Measurements from ENCODE around the gene ZNF511. TPM values are rescaled to one million over a fixed set of nuclear protein-coding genes. Genes with fewer than 3 reads are reported as not detected.

ZNF511 gene
- total RNA-seq, 1 experiment from 2014 or later: 74.5 TPM

GRCh38 chr10:133356549-133357284 lies 48.0 kb downstream of the ZNF511 start:
- in situ Hi-C loops (cut with HindIII; ENCODE audit: low pct_unique_long_range_greater_than_20kb, low sequenced_read_pairs): no loop called here
- DNase-seq (ENCODE audit: low read depth): no peak

DNA sequence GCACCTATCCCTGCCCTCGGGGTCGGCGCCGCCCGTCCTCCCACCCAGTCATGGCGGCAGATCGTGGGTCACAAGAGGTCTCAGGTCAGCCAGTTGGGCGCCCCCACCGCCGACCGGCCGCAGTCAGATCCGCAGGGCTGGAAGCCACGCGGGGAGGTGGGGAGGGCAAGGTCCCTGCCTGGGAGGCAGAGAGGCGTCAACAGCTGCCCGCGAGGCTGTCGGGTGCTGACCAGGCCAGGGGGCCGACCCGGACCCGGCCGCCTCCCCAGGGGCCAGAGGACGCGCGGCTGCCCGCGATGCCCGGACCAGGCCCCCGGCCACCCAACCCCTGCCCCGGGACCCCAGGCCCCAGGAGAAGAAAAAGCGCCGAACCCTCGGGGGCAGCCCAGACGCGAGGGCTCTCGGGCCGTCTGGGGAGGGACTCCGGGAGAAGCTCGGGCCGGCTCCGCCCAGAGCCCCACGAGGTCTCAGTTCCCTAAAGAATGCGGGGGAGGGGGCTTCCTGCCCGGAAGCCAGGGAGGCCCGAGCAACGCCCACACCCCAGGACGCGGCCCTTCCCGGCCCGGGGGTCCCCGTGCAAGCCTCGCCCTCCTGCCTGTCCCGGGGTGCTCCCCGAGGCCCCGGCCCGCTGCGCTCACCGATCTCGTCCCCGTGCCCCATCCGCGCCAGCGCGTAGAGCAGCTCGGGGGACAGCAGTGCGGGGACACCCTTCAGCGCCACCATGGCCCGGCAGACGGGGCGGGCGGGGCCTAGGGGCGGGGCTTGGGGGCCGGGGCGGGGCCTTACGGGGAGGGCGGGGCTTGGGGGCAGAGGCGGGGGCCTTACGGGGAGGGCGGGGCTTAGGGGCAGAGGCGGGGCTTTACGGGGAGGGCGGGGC lies 48.8 kb downstream of the ZNF511 start, which contains the start of gene FUOM:
TSS of gene FUOM (minus strand) at position 735 of the 877 bp plus-strand sequence. CDS start at position 723, 12 bp downstream.
- DNase-seq (ENCODE audit: low read depth): peak; percentile 54
- in situ Hi-C loops (cut with HindIII; ENCODE audit: low pct_unique_long_range_greater_than_20kb, low sequenced_read_pairs): no loop called here

GRCh38 chr10:133358162-133358924 lies 49.6 kb downstream of the ZNF511 start:
- in situ Hi-C loops (cut with HindIII; ENCODE audit: low pct_unique_long_range_greater_than_20kb, low sequenced_read_pairs): no loop called here
- DNase-seq (ENCODE audit: low read depth): no peak

DNA sequence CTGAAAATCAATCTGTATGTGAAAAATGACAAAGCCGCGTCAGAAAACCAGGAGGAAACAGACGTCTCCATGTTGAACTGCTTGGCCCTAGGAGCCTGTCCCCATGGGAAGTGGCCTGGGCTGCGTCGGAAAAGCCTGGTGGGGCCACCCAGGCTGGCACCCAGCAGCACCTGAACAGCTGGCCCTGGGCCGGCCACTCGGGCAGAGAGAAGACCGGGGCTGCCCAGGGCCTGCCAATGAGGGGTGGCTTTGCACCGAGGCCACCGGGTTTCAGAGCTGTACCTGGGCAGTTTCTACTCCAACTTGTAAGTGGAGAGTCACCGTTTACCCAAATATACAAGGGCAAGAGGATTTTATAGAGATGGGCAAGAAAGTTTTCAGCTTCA lies 50.2 kb downstream of the ZNF511 start:
- in situ Hi-C loops (cut with HindIII; ENCODE audit: low pct_unique_long_range_greater_than_20kb, low sequenced_read_pairs): no loop called here
- DNase-seq (ENCODE audit: low read depth): no peak

- DNase-seq (ENCODE audit: low read depth): no peak
- in situ Hi-C loops (cut with HindIII; ENCODE audit: low pct_unique_long_range_greater_than_20kb, low sequenced_read_pairs): no loop called here
These were observed 50.8 kb downstream of the ZNF511 start for GRCh38 chr10:133359554-133359971.

GRCh38 chr10:133359972-133360610 lies 51.4 kb downstream of the ZNF511 start:
- in situ Hi-C loops (cut with HindIII; ENCODE audit: low pct_unique_long_range_greater_than_20kb, low sequenced_read_pairs): no loop called here
- DNase-seq (ENCODE audit: low read depth): no peak

DNA sequence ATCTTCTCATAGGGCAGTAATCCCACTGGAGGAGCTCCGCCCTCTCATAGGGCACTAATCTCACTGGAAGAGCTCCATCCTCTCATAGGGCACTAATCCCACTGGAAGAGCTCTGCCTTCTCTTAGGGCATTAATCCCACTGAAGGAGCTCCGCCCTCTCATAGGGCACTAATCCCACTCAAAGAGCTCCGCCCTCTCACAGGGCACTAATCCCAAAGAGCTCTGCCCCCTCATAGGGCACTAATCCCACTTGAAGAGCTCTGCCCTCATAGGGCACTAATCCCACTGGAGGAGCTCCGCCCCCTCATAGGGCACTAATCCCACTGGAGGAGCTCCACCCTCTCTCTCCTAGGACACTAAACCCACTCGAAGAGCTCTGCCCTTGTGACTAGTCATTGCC lies 52.5 kb downstream of the ZNF511 start:
- DNase-seq (ENCODE audit: low read depth): no peak
- in situ Hi-C loops (cut with HindIII; ENCODE audit: low pct_unique_long_range_greater_than_20kb, low sequenced_read_pairs): no loop called here

DNA sequence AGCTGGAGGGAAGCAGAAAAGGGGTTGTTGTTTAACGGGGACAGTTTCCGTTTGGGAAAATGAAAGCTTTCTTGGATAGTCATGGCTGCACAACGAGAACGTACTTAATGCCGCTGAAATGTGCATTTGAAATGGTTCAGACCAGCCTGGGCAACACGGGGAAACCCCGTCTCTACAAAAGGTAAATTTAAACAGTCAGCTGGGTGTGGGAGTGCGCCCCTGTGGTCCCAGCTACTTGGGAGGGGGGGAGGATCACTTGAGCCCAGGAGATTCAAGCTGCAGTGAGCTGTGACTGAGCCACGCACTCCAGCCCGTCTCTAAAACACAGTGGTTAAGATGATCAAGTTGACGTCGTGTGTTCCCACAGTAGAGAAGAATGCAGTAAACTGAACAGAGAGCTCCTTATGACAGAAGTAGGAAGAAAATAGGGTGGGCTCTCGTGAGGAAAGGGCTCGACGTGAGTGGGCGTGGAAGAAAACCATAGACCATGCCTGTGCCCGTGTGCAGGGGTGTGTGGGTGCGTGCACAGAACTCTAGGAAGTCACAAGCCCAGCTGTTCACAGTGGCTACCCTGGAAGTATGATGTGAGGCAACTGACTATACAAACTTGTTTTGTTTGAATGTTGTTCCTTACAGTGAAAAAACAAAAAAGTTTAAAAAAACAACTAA lies 53.2 kb downstream of the ZNF511 start:
- in situ Hi-C loops (cut with HindIII; ENCODE audit: low pct_unique_long_range_greater_than_20kb, low sequenced_read_pairs): no loop called here
- no peak for DNase-seq (ENCODE audit: low read depth)

Other genes starting within 250 kb of the ZNF511 start
- gene ADGRA1, start 221.0 kb upstream of the ZNF511 start, total RNA-seq (2014; rRNA removed; shearing (Covaris generic); ENCODE audit: low replicate concordance): not detected in 2 replicates
- gene KNDC1, start 148.7 kb upstream of the ZNF511 start, total RNA-seq (2014; rRNA removed; shearing (Covaris generic); ENCODE audit: low replicate concordance): 0.90 and 1.1 TPM in 2 replicates
- gene UTF1, start 78.7 kb upstream of the ZNF511 start, total RNA-seq (2014; rRNA removed; shearing (Covaris generic); ENCODE audit: low replicate concordance): not detected in 2 replicates
- gene VENTX, start 71.1 kb upstream of the ZNF511 start, total RNA-seq (2014; rRNA removed; shearing (Covaris generic); ENCODE audit: low replicate concordance): not detected in 2 replicates
- gene ADAM8, start 32.0 kb upstream of the ZNF511 start, total RNA-seq (2014; rRNA removed; shearing (Covaris generic); ENCODE audit: low replicate concordance): 0.55 and 2.9 TPM in 2 replicates
- gene TUBGCP2, start within 50 bp of the ZNF511 start, total RNA-seq (2014; rRNA removed; shearing (Covaris generic); ENCODE audit: low replicate concordance): 73.2 and 76.2 TPM in 2 replicates
- gene CALY, start 28.0 kb downstream of the ZNF511 start, total RNA-seq (2014; rRNA removed; shearing (Covaris generic); ENCODE audit: low replicate concordance): not detected in 2 replicates
- not detected in 2 replicates for gene PRAP1, start 38.5 kb downstream of the ZNF511 start, total RNA-seq (2014; rRNA removed; shearing (Covaris generic); ENCODE audit: low replicate concordance)
- gene FUOM, start 49.1 kb downstream of the ZNF511 start, total RNA-seq (2014; rRNA removed; shearing (Covaris generic); ENCODE audit: low replicate concordance): 26.6 and 38.3 TPM in 2 replicates
- gene ECHS1, start 64.4 kb downstream of the ZNF511 start, total RNA-seq (2014; rRNA removed; shearing (Covaris generic); ENCODE audit: low replicate concordance): 95.9 and 100 TPM in 2 replicates
- 12.1 and 16.9 TPM in 2 replicates for gene PAOX, start 70.3 kb downstream of the ZNF511 start, total RNA-seq (2014; rRNA removed; shearing (Covaris generic); ENCODE audit: low replicate concordance)
- gene MTG1, start 85.2 kb downstream of the ZNF511 start, total RNA-seq (2014; rRNA removed; shearing (Covaris generic); ENCODE audit: low replicate concordance): 65.6 and 75.7 TPM in 2 replicates
- gene SPRN, start 115.7 kb downstream of the ZNF511 start, total RNA-seq (2014; rRNA removed; shearing (Covaris generic); ENCODE audit: low replicate concordance): not detected in 2 replicates
- 0.27 TPM in 1 of 2 replicates, not detected in the other for gene SCART1, start 145.0 kb downstream of the ZNF511 start, total RNA-seq (2014; rRNA removed; shearing (Covaris generic); ENCODE audit: low replicate concordance)
- gene CYP2E1, start 218.4 kb downstream of the ZNF511 start, total RNA-seq (2014; rRNA removed; shearing (Covaris generic); ENCODE audit: low replicate concordance): not detected in 2 replicates

Data from Caki2 (cell line).